Stimulated activated CD4-positive, alpha-beta T cell treated with anti-CD3 and anti-CD28 coated beads, Interleukin-12 subunit alpha, Interleukin-12 subunit beta, amount 100 ng/mL, for 4 hours (primary cell): ENCODE data around the gene NME8.

ENCODE experiments used
- DNase-seq: peaks from one replicate; pipeline ENCODE4 v3.0.0-alpha.2; 2020

NME8 gene

GRCh38 chr7:37942934-37943610 is 94.7 kb downstream of the NME8 start:
- no peak for DNase-seq

GRCh38 chr7:37943905-37944736 is 95.7 kb downstream of the NME8 start:
- DNase-seq, result no peak

GRCh38 chr7:37944737-37945054 is 96.3 kb downstream of the NME8 start:
- no peak for DNase-seq

GRCh38 chr7:37945336-37945735 is 96.9 kb downstream of the NME8 start:
- no peak for DNase-seq

- no peak for DNase-seq
These were observed 98.9 kb downstream of the NME8 start for GRCh38 chr7:37947138-37947940.

- DNase-seq, result no peak
These were observed 99.5 kb downstream of the NME8 start for GRCh38 chr7:37947941-37948210.
